CD4-positive, alpha-beta T cell treated with Interleukin-2 at 100 ng/mL for 4 hours (primary cell): ENCODE results near the gene PIR.

Experiments used
- DNase-seq: peaks from one replicate; pipeline ENCODE4 v3.0.0-alpha.2; 2020; ENCODE audit warnings: low spot score

The PIR gene

GRCh38 chrX:15349046-15349445 lies 144.1 kb downstream of the PIR start:
- DNase-seq = peak; percentile 39

- DNase-seq = no peak
Observed at GRCh38 chrX:15345976-15346375, 147.2 kb downstream of the PIR start.

- DNase-seq = no peak
Observed at GRCh38 chrX:15344106-15344505, 149.0 kb downstream of the PIR start.

- DNase-seq = no peak
Observed at GRCh38 chrX:15343075-15343476, 150.1 kb downstream of the PIR start.

GRCh38 chrX:15340867-15341266 lies 152.3 kb downstream of the PIR start:
- DNase-seq = no peak

- DNase-seq = peak; percentile 35
Observed at GRCh38 chrX:15336023-15336413, 157.1 kb downstream of the PIR start.

- DNase-seq = peak; percentile 92
Observed at GRCh38 chrX:15335135-15336022, 157.8 kb downstream of the PIR start, which contains the start of gene PIGA. PIGA (minus strand) TSS chrX:15335523; CDS start chrX:15331930, 3,593 bp downstream.
